ENCODE data around the gene AKAP6.

Gene AKAP6

GRCh38 chr14:32329146-32329545 lies at the start of gene AKAP6:
Gene AKAP6 (plus strand): TSS chr14:32329298. CDS start chr14:32433494, 104,196 bp downstream.
- no peak for DNase-seq (ENCODE audit: low read depth)

GRCh38 chr14:32286602-32287001 lies 42.5 kb upstream of the AKAP6 start:
- no peak for DNase-seq (ENCODE audit: low read depth)

- no peak for DNase-seq (ENCODE audit: low read depth)
These were observed 32.7 kb upstream of the AKAP6 start for GRCh38 chr14:32296366-32296765.

- no peak for DNase-seq (ENCODE audit: low read depth)
These were observed 30.8 kb upstream of the AKAP6 start for GRCh38 chr14:32298346-32298745.

GRCh38 chr14:32300136-32300535 lies 29.0 kb upstream of the AKAP6 start:
- DNase-seq (ENCODE audit: low read depth) = no peak

- DNase-seq (ENCODE audit: low read depth) = no peak
These were observed 25.2 kb upstream of the AKAP6 start for GRCh38 chr14:32303865-32304264.

GRCh38 chr14:32304296-32304695 lies 24.8 kb upstream of the AKAP6 start:
- no peak for DNase-seq (ENCODE audit: low read depth)

- no peak for DNase-seq (ENCODE audit: low read depth)
These were observed 22.5 kb upstream of the AKAP6 start for GRCh38 chr14:32306549-32306948.

- DNase-seq (ENCODE audit: low read depth) = no peak
These were observed 21.1 kb upstream of the AKAP6 start for GRCh38 chr14:32307881-32308582.

- no peak for DNase-seq (ENCODE audit: low read depth)
These were observed 18.2 kb upstream of the AKAP6 start for GRCh38 chr14:32310876-32311275.

GRCh38 chr14:32311294-32312009 lies 17.6 kb upstream of the AKAP6 start:
- DNase-seq (ENCODE audit: low read depth) = no peak

GRCh38 chr14:32312010-32312331 lies 17.1 kb upstream of the AKAP6 start:
- no peak for DNase-seq (ENCODE audit: low read depth)

- DNase-seq (ENCODE audit: low read depth) = no peak
These were observed 15.2 kb upstream of the AKAP6 start for GRCh38 chr14:32313844-32314376.

- no peak for DNase-seq (ENCODE audit: low read depth)
These were observed 10.9 kb upstream of the AKAP6 start for GRCh38 chr14:32318087-32318795.

- no peak for DNase-seq (ENCODE audit: low read depth)
These were observed 9.6 kb upstream of the AKAP6 start for GRCh38 chr14:32319368-32320049.

- no peak for DNase-seq (ENCODE audit: low read depth)
These were observed 4.5 kb upstream of the AKAP6 start for GRCh38 chr14:32324601-32325000.

GRCh38 chr14:32327255-32327961 lies 1.7 kb upstream of the AKAP6 start:
- no peak for DNase-seq (ENCODE audit: low read depth)

- no peak for DNase-seq (ENCODE audit: low read depth)
These were observed 690 bp downstream of the AKAP6 start for GRCh38 chr14:32329690-32330285.

GRCh38 chr14:32330351-32331111 lies 1.4 kb downstream of the AKAP6 start:
- no peak for DNase-seq (ENCODE audit: low read depth)

- no peak for DNase-seq (ENCODE audit: low read depth)
These were observed 2.1 kb downstream of the AKAP6 start for GRCh38 chr14:32331206-32331605.

Measured in HS-5 (cell line).